ENCODE data around the gene DLL4. TPM values are rescaled to one million over a fixed set of nuclear protein-coding genes. Genes with fewer than 3 reads are reported as not detected.

DLL4 gene
- total and polyA plus RNA-seq, 9 donors: 2.6 to 15.7 (median 7.9) TPM

- DNase-seq: no peak
- no peak overlapping the region for H3K27ac ChIP-seq
- no peaks in the 10 kb centered on the region for H3K36me3 ChIP-seq
- intact Hi-C loops (cut with DNase I): no loop called here
- no peak overlapping the region for H3K4me3 ChIP-seq
- no peaks in the 10 kb centered on the region for H3K4me1 ChIP-seq (ENCODE audit: insufficient read depth)
- 81 to 83% (median 82%) methylated on average over 7 of the region's 7 CpGs for WGBS, 3 donors
- H3K27me3 ChIP-seq: no peaks in the 10 kb centered on the region
- no peaks in the 10 kb centered on the region for H3K9me3 ChIP-seq
- TF ChIP-seq CTCF (IDR thresholded peaks at IDR 0.05) (no peak), POLR2A (IDR thresholded peaks at IDR 0.05) (no peak)
Observed at GRCh38 chr15:40986820-40987219, 57.7 kb downstream of the DLL4 start.

- TF ChIP-seq POLR2A (IDR thresholded peaks at IDR 0.05) (no peak), EP300 (IDR thresholded peaks at IDR 0.05) (no peak), CTCF (IDR thresholded peaks at IDR 0.05) (no peak)
- Histone ChIP-seq H3K27ac (no peak overlapping the region), H3K4me1 (ENCODE audit: insufficient read depth) (no peaks in the 10 kb centered on the region), H3K27me3 (no peaks in the 10 kb centered on the region), H3K4me3 (no peak overlapping the region), H3K36me3 (no peaks in the 10 kb centered on the region), H3K9me3 (no peaks in the 10 kb centered on the region)
- intact Hi-C loops (cut with DNase I): no loop called here
- DNase-seq: no peak
- WGBS, 3 donors: 87 to 91% (median 89%) methylated on average over 4 of the region's 4 CpGs
Observed at GRCh38 chr15:40988156-40988555, 59.0 kb downstream of the DLL4 start.

Small RNA genes within 50 kb of the gene (small RNA-seq; reads per million reads assigned to genes)
- gene ISCA1P4: not detected

Other genes with a start within 250 kb of the DLL4 start
- 1 to 10 TPM in 1 of 7 donors, under 1 TPM in 3, not detected in 3; 0.41 to 2.5 (median 0.52) TPM for gene RAD51, start 234.2 kb upstream of the DLL4 start, total RNA-seq
- gene RAD51, start 234.2 kb upstream of the DLL4 start, polyA plus RNA-seq: 1 to 10 TPM in 1 of 2 donors, under 1 TPM in 1; 0.85 to 1.8 TPM
- gene RMDN3, start 174.1 kb upstream of the DLL4 start, total RNA-seq: 10 to 100 TPM; 19.2 to 35.6 (median 25.4) TPM
- 10 to 100 TPM; 21.6 to 23.5 TPM for gene RMDN3, start 174.1 kb upstream of the DLL4 start, polyA plus RNA-seq
- gene GCHFR, start 165.3 kb upstream of the DLL4 start, total RNA-seq: 10 to 100 TPM; 16.1 to 40.1 (median 20.8) TPM
- 10 to 100 TPM in 1 of 2 donors, 1 to 10 TPM in 1; 2.8 to 26.1 TPM for gene GCHFR, start 165.3 kb upstream of the DLL4 start, polyA plus RNA-seq
- 1 to 10 TPM in 1 of 7 donors, under 1 TPM in 6; 0.41 to 1.2 (median 0.69) TPM for gene C15orf62, start 159.4 kb upstream of the DLL4 start, total RNA-seq
- gene C15orf62, start 159.4 kb upstream of the DLL4 start, polyA plus RNA-seq: under 1 TPM; 0.33 to 0.52 TPM
- 10 to 100 TPM; 15.9 to 31.0 (median 17.4) TPM for gene ZFYVE19, start 122.3 kb upstream of the DLL4 start, total RNA-seq
- 10 to 100 TPM; 14.7 to 19.1 TPM for gene ZFYVE19, start 122.3 kb upstream of the DLL4 start, polyA plus RNA-seq
- 10 to 100 TPM; 10.5 to 39.1 (median 31.7) TPM for gene DNAJC17, start 121.9 kb upstream of the DLL4 start, total RNA-seq
- 10 to 100 TPM; 26.9 to 57.9 TPM for gene DNAJC17, start 121.9 kb upstream of the DLL4 start, polyA plus RNA-seq
- under 1 TPM in 1 of 7 donors, not detected in 6; 0.95 TPM for gene PPP1R14D, start 100.6 kb upstream of the DLL4 start, total RNA-seq
- gene PPP1R14D, start 100.6 kb upstream of the DLL4 start, polyA plus RNA-seq: not detected
- 100 to 1,000 TPM in 1 of 7 donors, 10 to 100 TPM in 2, 1 to 10 TPM in 3, under 1 TPM in 1; 0.76 to 131 (median 7.4) TPM for gene SPINT1, start 85.3 kb upstream of the DLL4 start, total RNA-seq
- gene SPINT1, start 85.3 kb upstream of the DLL4 start, polyA plus RNA-seq: 1 to 10 TPM; 1.6 to 2.0 TPM
- 1 to 10 TPM in 1 of 7 donors, under 1 TPM in 3, not detected in 3; 0.22 to 3.4 (median 0.33) TPM for gene RHOV, start 55.1 kb upstream of the DLL4 start, total RNA-seq
- gene RHOV, start 55.1 kb upstream of the DLL4 start, polyA plus RNA-seq: under 1 TPM; 0.07 to 0.13 TPM
- 10 to 100 TPM; 12.3 to 26.3 (median 21.8) TPM for gene VPS18, start 34.9 kb upstream of the DLL4 start, total RNA-seq
- gene VPS18, start 34.9 kb upstream of the DLL4 start, polyA plus RNA-seq: 1 to 10 TPM; 8.0 to 8.2 TPM
- gene CHAC1, start 24.1 kb downstream of the DLL4 start, total RNA-seq: 100 to 1,000 TPM in 1 of 7 donors, 10 to 100 TPM in 2, 1 to 10 TPM in 2, under 1 TPM in 2; 0.50 to 146 (median 2.6) TPM
- gene CHAC1, start 24.1 kb downstream of the DLL4 start, polyA plus RNA-seq: 1 to 10 TPM in 1 of 2 donors, under 1 TPM in 1; 0.18 to 1.0 TPM
- 10 to 100 TPM; 12.0 to 36.0 (median 21.4) TPM for gene INO80, start 186.9 kb downstream of the DLL4 start, total RNA-seq
- 10 to 100 TPM; 14.5 to 15.2 TPM for gene INO80, start 186.9 kb downstream of the DLL4 start, polyA plus RNA-seq

All from ovary (tissue), 9 donors.